Progenitor cell of endocrine pancreas (in vitro differentiated cells): ENCODE results near the gene BIRC5. TPM values are rescaled to one million over a fixed set of nuclear protein-coding genes. Genes with fewer than 3 reads are reported as not detected.

ENCODE experiments used
- DNase-seq: peaks from one replicate; pipeline ENCODE4 v3.0.0; 2021; ENCODE audit warnings: low spot score; ENCODE audit not compliant: unreplicated experiment
- H3K27ac Mint-ChIP-seq: 2 replicates; pipeline ENCODE4 v1.8.0; 2021; ENCODE audit warnings: mild to moderate bottlenecking, moderate library complexity, mixed read lengths
- H3K27me3 Mint-ChIP-seq: 2 replicates; pipeline ENCODE4 v1.8.0; 2021; ENCODE audit warnings: mixed read lengths
- H3K36me3 Mint-ChIP-seq: 2 replicates; pipeline ENCODE4 v1.8.0; 2022; ENCODE audit warnings: mixed read lengths; ENCODE audit not compliant: insufficient read depth
- H3K4me1 Mint-ChIP-seq: 2 replicates; pipeline ENCODE4 v1.8.0; 2021; ENCODE audit warnings: low read depth, mixed read lengths
- H3K4me3 Mint-ChIP-seq: 2 replicates; pipeline ENCODE4 v1.8.0; 2021; ENCODE audit warnings: low read depth, mild to moderate bottlenecking, moderate library complexity, mixed read lengths
- H3K9me3 Mint-ChIP-seq: 2 replicates; pipeline ENCODE4 v1.8.0; 2021; ENCODE audit warnings: low read depth, mixed read lengths
- CTCF ChIP-seq: fragments of 200-600 bp; sonication (generic); IDR thresholded peaks from one replicate; pipeline ENCODE4 v1.5.0; 2021; ENCODE audit warnings: antibody characterized with exemption, mild to moderate bottlenecking; ENCODE audit not compliant: unreplicated experiment
- long read RNA-seq: library from polyadenylated mRNA; unstranded; transcript quantifications from one replicate; pipeline ENCODE4 v2.0.0, GENCODE V29; 2020
- total RNA-seq: library from RNA; stranded (reverse); gene quantifications from 2 replicates; pipeline ENCODE4 v1.2.1, GENCODE V29; 2021

Gene BIRC5
- total RNA-seq, result 28.9 and 30.0 TPM in 2 replicates
- long read RNA-seq, transcript BIRC5-202 (4 exons, 2,630 nt), result major isoform, 269 of 345 reads
- long read RNA-seq, transcript BIRC5-203 (3 exons, 2,446 nt), result minor isoform, 29 of 345 reads
- long read RNA-seq, transcript BIRC5-201 (5 exons, 2,711 nt), result minor isoform, 29 of 345 reads
- long read RNA-seq, partial matches to known transcripts, result 3 of 345 reads
- long read RNA-seq, other reads (novel, unspliced or antisense), result 9 of 345 reads

- peak; percentile 84 for DNase-seq
- Mint-ChIP-seq H3K4me3 (peak within 1 kb of the TSS; percentile 88), H3K27ac (peak within 1 kb of the TSS; percentile 73), H3K36me3 (no peaks in the 10 kb centered on the region), H3K9me3 (no peaks in the 10 kb centered on the region), H3K4me1 (peaks cover 8% of the 10 kb centered on the region), H3K27me3 (no peaks in the 10 kb centered on the region)
- TF ChIP-seq CTCF, result no peak
These were observed at the start of gene BIRC5 for GRCh38 chr17:78214016-78214705. Gene BIRC5, plus strand, starts transcription at chr17:78214253. Its CDS starts 64 bp downstream, at chr17:78214317.

GRCh38 chr17:78164748-78165607 is 49.1 kb upstream of the BIRC5 start:
- no peaks in the 10 kb centered on the region for H3K27me3 Mint-ChIP-seq
- no peak overlapping the region for H3K27ac Mint-ChIP-seq
- no peak for TF ChIP-seq CTCF
- no peak overlapping the region for H3K4me3 Mint-ChIP-seq
- H3K9me3 Mint-ChIP-seq, result no peaks in the 10 kb centered on the region
- H3K4me1 Mint-ChIP-seq, result no peaks in the 10 kb centered on the region
- H3K36me3 Mint-ChIP-seq, result no peaks in the 10 kb centered on the region
- DNase-seq, result no peak

GRCh38 chr17:78166416-78166815 is 47.6 kb upstream of the BIRC5 start:
- H3K36me3 Mint-ChIP-seq, result no peaks in the 10 kb centered on the region
- no peaks in the 10 kb centered on the region for H3K27me3 Mint-ChIP-seq
- no peak overlapping the region for H3K27ac Mint-ChIP-seq
- no peak for DNase-seq
- no peaks in the 10 kb centered on the region for H3K9me3 Mint-ChIP-seq
- no peaks in the 10 kb centered on the region for H3K4me1 Mint-ChIP-seq
- no peak overlapping the region for H3K4me3 Mint-ChIP-seq
- no peak for TF ChIP-seq CTCF

- Mint-ChIP-seq H3K4me1 (no peaks in the 10 kb centered on the region), H3K9me3 (no peaks in the 10 kb centered on the region), H3K27ac (no peak within 1 kb of the TSS), H3K36me3 (peaks cover 2% of the 10 kb centered on the region), H3K4me3 (peak within 1 kb of the TSS; percentile 73), H3K27me3 (no peaks in the 10 kb centered on the region)
- TF ChIP-seq CTCF, result no peak
- DNase-seq, result peak; percentile 87
These were observed 45.7 kb upstream of the BIRC5 start, which contains the start of gene SYNGR2 for GRCh38 chr17:78168242-78168902. Gene SYNGR2, plus strand, starts transcription at chr17:78168581. Its CDS starts 36 bp downstream, at chr17:78168617.
